Heart left ventricle (tissue), 16 donors: ENCODE results near the gene CRYBG2. TPM values are rescaled to one million over a fixed set of nuclear protein-coding genes. Genes with fewer than 3 reads are reported as not detected.

Source experiments
- ATAC-seq, 4 donors: fragments of 200-7000 bp; cut with Tn5 transposase; one replicate each; pipeline ENCODE4 v1.9.1; 2020 to 2022; ENCODE audit warnings: moderate library complexity in 4 of 4, mild to moderate bottlenecking in 3 of 4, moderate number of reproducible peaks in 1 of 4
- DNase-seq, 5 donors: peaks; one replicate each; pipeline ENCODE4 v3.0.0-alpha.2; 2020
- H3K27ac ChIP-seq, 12 donors: fragments of 200-600 bp; sonication (generic) in 4 of 12; one replicate each; pipeline versions ENCODE4 v1.5.0 to v1.8.0; 2016 to 2022; ENCODE audit warnings: mild to moderate bottlenecking in 2 of 12
- H3K27me3 ChIP-seq, 9 donors: fragments of 200-600 bp; sonication (generic) in 2 of 9; one replicate each; pipeline versions ENCODE4 v1.5.1 to v1.8.0; 2016 to 2022; ENCODE audit warnings: mild to moderate bottlenecking in 3 of 9
- H3K36me3 ChIP-seq, 9 donors: fragments of 200-600 bp; sonication (generic) in 2 of 9; one replicate each; pipeline versions ENCODE4 v1.5.0 to v1.8.0; 2018 to 2022; ENCODE audit warnings: mild to moderate bottlenecking in 2 of 9
- H3K4me1 ChIP-seq, 12 donors: fragments of 200-600 bp; sonication (generic) in 4 of 12; one replicate each; pipeline versions ENCODE4 v1.5.0 to v1.8.0; 2016 to 2022; ENCODE audit warnings: mild to moderate bottlenecking in 3 of 12
- H3K4me3 ChIP-seq, 12 donors: fragments of 200-600 bp; sonication (generic) in 4 of 12; one replicate each; pipeline versions ENCODE4 v1.5.0 to v1.8.0; 2017 to 2022; ENCODE audit warnings: mild to moderate bottlenecking in 9 of 12, moderate library complexity in 4 of 12
- H3K9me3 ChIP-seq, 12 donors: fragments of 200-600 bp; sonication (generic) in 4 of 12; one replicate each; pipeline versions ENCODE4 v1.5.0 to v1.8.0; 2016 to 2022; ENCODE audit warnings: mild to moderate bottlenecking in 1 of 12
- POLR2A ChIP-seq, 2 donors: fragments of 450-650 bp; IDR thresholded peaks; one replicate each; pipeline ENCODE4 v1.6.1; 2017; ENCODE audit warnings: antibody characterized with exemption in 2 of 2, mild to moderate bottlenecking in 2 of 2, moderate library complexity in 2 of 2
- WGBS, 4 donors: extraction: QIAGEN DNeasy Blood & Tissue Kit in 2 of 4; methylation state at CpG; one replicate each; pipeline versions ENCODE4 v1.1.5 to v1.1.7; 2013 to 2018; 5-methylcytosine and 5-hydroxymethylcytosine counted together
- intact Hi-C, 10 donors: fragments of 100-400 bp; cut with DNase I; formaldehyde crosslinking; loops; one replicate each; pipeline versions ENCODE4 v1.11.1 to v1.14.2; 2022
- polyA plus RNA-seq, 2 donors: library from polyadenylated mRNA; stranded (reverse); fragments of 200-250 nt; gene quantifications; one replicate each; pipeline ENCODE4 v1.2.3, GENCODE V29; 2013
- total RNA-seq, 9 donors: library from RNA; depleted of rRNA in 2 of 9; stranded (reverse); fragments of >200 nt in 2 of 9; fragmentation: NEBNext Ultra II Directional in 3 of 9; extraction: Animal tissue kit (Norgen Biotek cat#: 25700) in 3 of 9; gene quantifications; one replicate each; pipeline versions ENCODE4 v1.1.0 to v1.2.4, GENCODE V29; 2016 to 2023
- TF ChIP-seq, protein P1 (sequence below), 12 donors: fragments of 200-600 bp; sonication (generic) in 4 of 12; IDR thresholded peaks; one replicate each; pipeline versions ENCODE4 v1.5.0 to v1.8.0; 2018 to 2022; ENCODE audit warnings: antibody characterized with exemption in 12 of 12, mild to moderate bottlenecking in 5 of 12
- donor health status: ischemic (EF 13 %, LVEDD 7.1; RV severe dilation, severe dysfunction).
- donor health status: healthy with polysubstance abuse.
- donor health status: DM: no; HTN: yes; CAD: no.
- donor health status: DM: no; HTN: no; CAD: no.
- donor health status: ischemic (EF 25% LVEDD 6.9; RV normal size, moderate dysfunction).
- donor health status: ischemic (EF 25% LVEDD 5.7; RV mildly dilated, moderate dysfunction).
- donor health status: healthy.
- donor health status: DM: yes; HTN: yes; CAD: no.
- donor health status: ischemic (EF 35%, LVEDD 5.7; RV mildly dilated, moderate dysfunction).
- donor health status: nonischemic (EF 11% LVEDD 7.7; RV severe dilation, severe dysfunction).
- donor health status: DM: yes; HTN: yes; CAD: no.
- donor health status: PGD.
- donor health status: ischemic (EF 29% LVEDD 5.4; RV normal size, mild dysfunction).
- donor health status: nonischemic (EF 23%, LVEDD 6.1; RV moderate dilation, normal function).

Gene CRYBG2
- total and polyA plus RNA-seq, 11 donors = 0.25 to 0.45 TPM; not detected in 9

DNA sequence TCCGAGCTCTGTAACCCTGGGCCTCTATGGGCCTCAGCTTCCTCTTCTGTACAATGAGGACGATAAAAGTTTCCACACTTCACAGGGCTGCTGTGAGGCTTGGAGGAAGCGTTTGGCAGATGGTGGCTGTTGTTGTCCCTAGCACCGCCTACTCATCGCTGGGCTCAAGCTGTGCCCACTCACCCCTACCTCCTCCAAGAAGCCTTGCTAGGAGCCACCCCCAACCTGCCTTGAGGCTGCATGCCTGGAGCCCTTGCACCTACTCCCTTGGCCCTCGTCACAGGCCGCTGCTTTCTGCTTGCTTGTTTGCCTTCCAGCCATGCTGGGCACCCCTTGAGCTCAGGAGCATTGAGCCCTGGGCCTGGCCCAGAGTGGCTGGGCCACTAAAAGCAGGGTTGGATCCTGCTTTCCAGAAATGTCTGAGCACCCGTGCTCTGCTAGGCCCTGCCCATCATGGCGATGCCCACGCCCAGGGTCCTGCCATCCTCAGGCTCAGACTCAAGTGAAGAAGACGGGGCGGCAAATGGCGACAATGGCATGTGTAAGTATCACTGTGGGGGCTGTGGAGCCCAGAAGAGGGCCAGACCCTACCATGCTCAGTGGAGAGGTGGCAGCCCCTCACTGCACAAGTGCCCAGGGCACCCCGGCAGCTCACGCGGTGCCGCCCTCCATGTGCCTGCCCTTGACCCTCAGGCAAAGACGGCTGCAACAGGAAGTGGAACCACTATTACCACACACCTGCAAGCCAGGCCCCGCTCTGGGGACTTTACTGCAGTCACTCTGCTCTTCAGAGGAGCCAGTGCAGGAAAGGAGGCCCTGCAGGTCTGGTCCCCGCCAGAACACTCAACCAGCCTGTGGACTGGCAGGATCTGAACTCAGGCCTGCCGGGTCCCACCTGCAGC is 64.5 kb downstream of the CRYBG2 start:
- Histone ChIP-seq H3K4me1 (peaks cover 9 to 87% (median 32%) of the 10 kb centered on the region in 12 donors), H3K4me3 (no peak overlapping the region), H3K27me3 (no peaks in the 10 kb centered on the region), H3K9me3 (no peaks in the 10 kb centered on the region), H3K36me3 (no peaks in the 10 kb centered on the region), H3K27ac (peak overlapping the region in 10 of 12 donors; percentile 5 to 98 (median 32))
- ATAC-seq (peak in 2 of 4 donors; percentile 6 to 14), DNase-seq (peak in 2 of 5 donors; percentile 46 to 54)
- intact Hi-C loops = loop anchor here in 2 of 10 donors (5.0 kb wide), 2 partner anchors 33 to 73 kb away; no protein-coding TSS in a partner anchor
- 84 to 96% (median 92%) methylated on average over 13 to 21 of the region's 21 CpGs for WGBS, 4 donors
- no peak for TF ChIP-seq POLR2A (IDR thresholded peaks at IDR 0.05)
- TF ChIP-seq, protein P1, sequence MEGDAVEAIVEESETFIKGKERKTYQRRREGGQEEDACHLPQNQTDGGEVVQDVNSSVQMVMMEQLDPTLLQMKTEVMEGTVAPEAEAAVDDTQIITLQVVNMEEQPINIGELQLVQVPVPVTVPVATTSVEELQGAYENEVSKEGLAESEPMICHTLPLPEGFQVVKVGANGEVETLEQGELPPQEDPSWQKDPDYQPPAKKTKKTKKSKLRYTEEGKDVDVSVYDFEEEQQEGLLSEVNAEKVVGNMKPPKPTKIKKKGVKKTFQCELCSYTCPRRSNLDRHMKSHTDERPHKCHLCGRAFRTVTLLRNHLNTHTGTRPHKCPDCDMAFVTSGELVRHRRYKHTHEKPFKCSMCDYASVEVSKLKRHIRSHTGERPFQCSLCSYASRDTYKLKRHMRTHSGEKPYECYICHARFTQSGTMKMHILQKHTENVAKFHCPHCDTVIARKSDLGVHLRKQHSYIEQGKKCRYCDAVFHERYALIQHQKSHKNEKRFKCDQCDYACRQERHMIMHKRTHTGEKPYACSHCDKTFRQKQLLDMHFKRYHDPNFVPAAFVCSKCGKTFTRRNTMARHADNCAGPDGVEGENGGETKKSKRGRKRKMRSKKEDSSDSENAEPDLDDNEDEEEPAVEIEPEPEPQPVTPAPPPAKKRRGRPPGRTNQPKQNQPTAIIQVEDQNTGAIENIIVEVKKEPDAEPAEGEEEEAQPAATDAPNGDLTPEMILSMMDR (IDR thresholded peaks at IDR 0.05) = no peak

DNA sequence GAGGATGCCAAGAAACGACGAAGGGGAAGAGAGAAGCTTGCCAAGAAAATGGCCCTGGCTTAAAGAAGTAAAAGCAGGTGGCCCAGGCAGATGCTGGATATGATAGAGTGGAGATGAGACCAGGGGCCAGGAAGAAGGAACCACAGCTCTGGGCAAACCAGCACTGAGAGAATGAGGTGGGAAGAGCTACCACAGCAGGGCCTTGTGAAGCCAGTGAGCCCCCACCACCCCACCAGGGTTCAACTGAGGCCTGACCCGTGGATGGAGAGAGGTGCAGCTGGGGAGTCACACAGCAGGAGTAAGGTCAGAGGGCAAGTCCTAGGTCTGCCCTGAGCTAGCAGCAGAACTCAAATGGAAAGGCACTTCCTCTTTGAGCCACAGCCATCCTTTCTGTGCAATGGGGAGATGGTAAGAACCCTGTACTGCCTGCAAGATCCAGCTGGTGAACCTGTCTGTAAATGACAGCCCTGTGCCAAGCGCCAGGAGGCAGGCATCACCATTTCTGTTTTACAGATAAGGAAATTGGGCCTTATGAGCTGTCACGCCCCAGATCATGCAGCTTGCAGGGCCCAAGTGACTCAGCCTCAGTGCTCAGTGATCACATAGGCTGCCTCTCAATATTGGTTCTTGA is 65.5 kb downstream of the CRYBG2 start:
- peak overlapping the region in 11 of 12 donors; percentile 16 to 98 (median 66) for H3K27ac ChIP-seq
- H3K4me1 ChIP-seq = peaks cover 9 to 97% (median 37%) of the 10 kb centered on the region in 12 donors
- intact Hi-C loops = loop anchor here in 2 of 10 donors (5.0 kb wide), 2 partner anchors 34 to 74 kb away; no protein-coding TSS in a partner anchor
- ATAC-seq (no peak), DNase-seq (no peak)
- H3K9me3 ChIP-seq = no peaks in the 10 kb centered on the region
- WGBS, 4 donors = 64 to 71% (median 70%) methylated on average over 5 of the region's 5 CpGs
- no peak overlapping the region for H3K4me3 ChIP-seq
- TF ChIP-seq, protein P1 (IDR thresholded peaks at IDR 0.05) = no peak
- TF ChIP-seq POLR2A (IDR thresholded peaks at IDR 0.05) = no peak
- H3K27me3 ChIP-seq = no peaks in the 10 kb centered on the region
- H3K36me3 ChIP-seq = no peaks in the 10 kb centered on the region

DNA sequence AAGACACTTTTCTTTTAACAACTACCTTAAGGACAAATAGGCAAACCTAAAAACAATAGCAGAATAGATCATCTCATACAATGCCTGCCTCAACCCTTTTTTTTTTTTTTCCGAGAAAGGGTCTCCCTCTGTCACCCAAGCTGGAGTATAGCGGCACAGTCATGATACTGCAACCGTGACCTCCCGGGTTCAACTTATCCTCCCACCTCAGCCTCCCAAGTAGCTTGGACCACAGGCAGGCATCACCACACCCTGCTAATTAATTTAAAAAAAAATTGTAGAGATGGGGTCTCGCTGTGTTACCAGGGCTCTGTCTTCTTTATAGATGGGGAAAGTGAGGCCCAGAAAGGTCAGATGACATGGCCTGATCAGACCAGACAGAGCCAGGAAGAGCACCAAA is 66.1 kb downstream of the CRYBG2 start:
- H3K9me3 ChIP-seq = no peaks in the 10 kb centered on the region
- intact Hi-C loops = loop anchor here in 3 of 10 donors (2.0 to 5.0 kb wide), 3 partner anchors 15 to 74 kb away; no protein-coding TSS in a partner anchor
- peaks cover 9 to 100% (median 37%) of the 10 kb centered on the region in 12 donors for H3K4me1 ChIP-seq
- H3K27me3 ChIP-seq = no peaks in the 10 kb centered on the region
- H3K27ac ChIP-seq = peak overlapping the region in 11 of 12 donors; percentile 26 to 98 (median 66)
- no peak for TF ChIP-seq POLR2A (IDR thresholded peaks at IDR 0.05)
- TF ChIP-seq, protein P1 (IDR thresholded peaks at IDR 0.05) = no peak
- no peak for ATAC-seq
- no peaks in the 10 kb centered on the region for H3K36me3 ChIP-seq
- 81 to 94% (median 87%) methylated on average over 5 of the region's 5 CpGs for WGBS, 4 donors
- no peak for DNase-seq
- peak overlapping the region in 1 of 12 donors; percentile 5 for H3K4me3 ChIP-seq
